ENCODE measurements around the gene MAP6. TPM values are rescaled to one million over a fixed set of nuclear protein-coding genes. Genes with fewer than 3 reads are reported as not detected.

The MAP6 gene
- 1 to 10 TPM; 1.4 to 3.3 (median 2.2) TPM for total RNA-seq
- polyA plus RNA-seq, result 1 to 10 TPM; 1.3 to 9.0 (median 5.2) TPM
- long read RNA-seq, donor 1, partial matches to known transcripts, result 0 of 1 reads
- long read RNA-seq, donor 1, other reads (novel, unspliced or antisense), result 0 of 1 reads
- long read RNA-seq, donor 2, full-length matches to known transcripts, result 1 of 1 reads
- long read RNA-seq, donor 2, partial matches to known transcripts, result 0 of 1 reads
- long read RNA-seq, donor 2, other reads (novel, unspliced or antisense), result 0 of 1 reads

DNA sequence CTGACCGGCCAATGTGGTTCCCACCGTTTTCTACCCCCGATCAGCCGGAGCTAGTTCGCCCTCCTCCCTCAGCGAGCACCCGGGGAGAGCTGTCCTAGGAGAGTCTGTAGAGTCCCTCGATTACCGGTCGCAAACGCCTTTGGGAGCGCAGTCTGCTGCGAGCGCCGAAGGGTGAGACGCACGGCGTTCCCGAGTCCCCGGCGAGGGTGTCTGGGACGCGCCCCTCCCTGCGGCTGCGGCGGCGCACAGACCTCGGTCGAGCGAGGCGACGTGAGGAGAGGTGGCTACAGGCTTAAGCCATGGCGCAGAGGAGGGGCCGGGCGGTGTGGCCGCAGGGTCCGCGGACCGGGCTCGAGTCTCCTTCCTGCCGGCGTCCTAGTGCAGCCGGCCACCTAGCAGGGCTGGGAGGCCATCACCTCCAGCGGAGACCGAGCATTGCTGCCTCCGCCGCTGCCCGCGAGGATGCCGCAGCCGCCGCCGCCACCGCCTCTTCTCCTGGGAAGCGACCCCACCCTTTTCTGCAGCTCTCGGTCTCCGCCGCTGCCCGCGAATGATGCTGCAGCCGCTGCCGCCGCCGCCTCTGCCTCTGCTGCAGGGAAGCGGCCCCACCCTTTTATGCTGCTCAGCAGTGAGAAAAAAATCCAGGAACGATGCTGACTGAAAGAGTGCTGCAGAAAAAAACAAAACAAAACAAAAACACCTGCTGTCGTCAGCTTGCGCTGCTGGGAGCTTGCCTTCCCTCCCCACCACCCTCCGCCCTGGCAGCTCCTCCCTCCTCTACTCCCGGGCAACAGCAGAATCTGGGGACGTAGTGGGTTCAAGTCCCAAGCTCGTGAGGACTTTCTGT lies at the start of gene MAP6:
Gene MAP6 (minus strand): TSS at position 588 of the 847 bp plus-strand sequence. CDS start 669 bp downstream, outside the sequence.
- Histone ChIP-seq H3K9me3 (peaks cover 0 to 1% (median 0%) of the 10 kb centered on the region in 8 donors), H3K4me3 (peak within 1 kb of the TSS; percentile 37 to 73 (median 52)), H3K4me1 (peaks cover 10 to 28% (median 21%) of the 10 kb centered on the region in 6 donors), H3K27me3 (replicated peaks in 1 of 7) (peaks cover 0 to 85% (median 46%) of the 10 kb centered on the region in 7 donors), H3K27ac (peak within 1 kb of the TSS in 1 of 8 donors; percentile 13), H3K36me3 (no peaks in the 10 kb centered on the region)
- WGBS, 5 donors, result 2 to 4% (median 2%) methylated on average over 47 to 72 of the region's 72 CpGs
- DNase-seq, result no peak
- TF ChIP-seq, protein P1, sequence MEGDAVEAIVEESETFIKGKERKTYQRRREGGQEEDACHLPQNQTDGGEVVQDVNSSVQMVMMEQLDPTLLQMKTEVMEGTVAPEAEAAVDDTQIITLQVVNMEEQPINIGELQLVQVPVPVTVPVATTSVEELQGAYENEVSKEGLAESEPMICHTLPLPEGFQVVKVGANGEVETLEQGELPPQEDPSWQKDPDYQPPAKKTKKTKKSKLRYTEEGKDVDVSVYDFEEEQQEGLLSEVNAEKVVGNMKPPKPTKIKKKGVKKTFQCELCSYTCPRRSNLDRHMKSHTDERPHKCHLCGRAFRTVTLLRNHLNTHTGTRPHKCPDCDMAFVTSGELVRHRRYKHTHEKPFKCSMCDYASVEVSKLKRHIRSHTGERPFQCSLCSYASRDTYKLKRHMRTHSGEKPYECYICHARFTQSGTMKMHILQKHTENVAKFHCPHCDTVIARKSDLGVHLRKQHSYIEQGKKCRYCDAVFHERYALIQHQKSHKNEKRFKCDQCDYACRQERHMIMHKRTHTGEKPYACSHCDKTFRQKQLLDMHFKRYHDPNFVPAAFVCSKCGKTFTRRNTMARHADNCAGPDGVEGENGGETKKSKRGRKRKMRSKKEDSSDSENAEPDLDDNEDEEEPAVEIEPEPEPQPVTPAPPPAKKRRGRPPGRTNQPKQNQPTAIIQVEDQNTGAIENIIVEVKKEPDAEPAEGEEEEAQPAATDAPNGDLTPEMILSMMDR (IDR thresholded peaks at IDR 0.05 in 8 of 11, conservative IDR thresholded peaks at IDR 0.05 in 3 of 11), result peak in 1 of 11 experiments; percentile 8
- TF ChIP-seq POLR2A (IDR thresholded peaks at IDR 0.05), result no peak
- no peak for TF ChIP-seq POLR2AphosphoS5 (IDR thresholded peaks at IDR 0.05)
- intact Hi-C loops (cut with DNase I; ENCODE audit: low total_unique reads), result no loop called here

DNA sequence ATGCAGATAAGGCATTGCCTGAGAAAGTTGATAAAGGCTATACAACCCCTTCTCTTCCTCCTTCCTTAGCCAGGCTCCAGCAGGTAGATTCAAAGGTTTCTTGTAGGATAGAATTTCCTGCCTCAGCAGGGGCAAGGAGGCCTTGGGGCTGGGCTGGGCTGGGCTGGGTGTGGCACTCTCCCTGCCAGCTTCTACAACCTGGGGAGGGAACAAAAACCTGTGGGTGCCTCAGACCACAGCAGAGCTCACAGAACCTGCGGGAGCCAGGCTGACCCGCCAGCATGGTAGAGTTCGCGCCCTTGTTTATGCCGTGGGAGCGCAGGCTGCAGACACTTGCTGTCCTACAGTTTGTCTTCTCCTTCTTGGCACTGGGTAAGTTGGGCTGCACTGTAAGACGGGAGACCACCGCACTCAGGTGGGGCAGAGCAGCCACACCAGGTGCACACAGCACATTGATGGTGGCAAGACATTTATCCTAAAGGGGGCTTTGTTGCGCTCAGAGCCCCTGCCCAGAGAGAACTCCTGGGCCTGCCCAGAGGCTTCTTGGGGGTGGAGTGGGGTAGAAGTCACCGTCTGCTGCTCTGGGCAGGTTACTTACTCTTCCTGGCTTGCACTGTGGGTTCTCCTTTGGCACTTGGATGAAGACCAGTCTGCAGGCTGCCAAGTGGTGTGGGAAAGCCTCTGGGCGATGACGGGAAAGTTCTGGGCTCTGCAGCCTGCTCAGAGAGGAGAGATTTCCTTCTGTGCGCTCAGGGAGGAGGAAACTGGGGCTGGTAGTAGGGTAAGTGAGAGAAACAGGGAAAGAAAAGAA lies 49.0 kb upstream of the MAP6 start, which contains the start of gene MOGAT2:
Gene MOGAT2 (plus strand): TSS at position 231 of the 811 bp plus-strand sequence. CDS start 51 bp downstream, at position 282.
- Histone ChIP-seq H3K4me3 (no peak within 1 kb of the TSS), H3K4me1 (peaks cover 0 to 14% (median 2%) of the 10 kb centered on the region in 6 donors), H3K27ac (no peak within 1 kb of the TSS), H3K36me3 (no peaks in the 10 kb centered on the region), H3K9me3 (no peaks in the 10 kb centered on the region), H3K27me3 (replicated peaks in 1 of 7) (no peaks in the 10 kb centered on the region)
- intact Hi-C loops (cut with DNase I; ENCODE audit: low total_unique reads), result no loop called here
- WGBS, 5 donors, result 77 to 90% (median 90%) methylated on average over 5 to 13 of the region's 13 CpGs
- no peak for DNase-seq
- no peak for TF ChIP-seq POLR2A (IDR thresholded peaks at IDR 0.05)

DNA sequence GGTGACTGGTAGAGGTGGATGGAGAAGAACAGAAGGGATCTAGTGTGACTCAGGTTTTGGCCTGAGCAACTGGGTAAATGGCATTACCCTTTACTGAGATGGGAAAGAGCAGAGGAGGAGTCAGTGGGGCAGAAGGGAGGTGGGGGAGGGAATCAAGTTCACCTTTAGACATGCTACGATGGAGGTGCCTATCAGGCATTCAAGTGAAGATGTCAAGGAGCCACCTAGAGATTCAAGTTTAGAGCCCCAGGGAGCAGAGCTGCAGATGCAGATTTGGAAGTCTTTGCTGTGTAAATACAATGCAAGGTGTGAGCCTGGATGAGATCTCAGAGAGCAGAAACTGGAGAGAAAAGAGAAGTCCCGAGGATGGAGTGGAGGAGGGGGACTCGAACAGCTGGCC lies 47.8 kb upstream of the MAP6 start:
- no peak overlapping the region for H3K27ac ChIP-seq
- H3K9me3 ChIP-seq, result no peaks in the 10 kb centered on the region
- no peaks in the 10 kb centered on the region for H3K36me3 ChIP-seq
- 75 to 92% (median 83%) methylated on average over 3 of the region's 3 CpGs for WGBS, 5 donors
- TF ChIP-seq POLR2AphosphoS5 (IDR thresholded peaks at IDR 0.05), result no peak
- no peak for TF ChIP-seq POLR2A (IDR thresholded peaks at IDR 0.05)
- TF ChIP-seq, protein P1 (IDR thresholded peaks at IDR 0.05 in 8 of 11, conservative IDR thresholded peaks at IDR 0.05 in 3 of 11), result no peak
- no peaks in the 10 kb centered on the region for H3K27me3 ChIP-seq (replicated peaks in 1 of 7)
- intact Hi-C loops (cut with DNase I; ENCODE audit: low total_unique reads), result no loop called here
- peaks cover 0 to 3% (median 0%) of the 10 kb centered on the region in 6 donors for H3K4me1 ChIP-seq
- DNase-seq, result no peak
- no peak overlapping the region for H3K4me3 ChIP-seq

- TF ChIP-seq POLR2AphosphoS5 (IDR thresholded peaks at IDR 0.05) (no peak), POLR2A (IDR thresholded peaks at IDR 0.05) (no peak)
- TF ChIP-seq, protein P1 (IDR thresholded peaks at IDR 0.05 in 8 of 11, conservative IDR thresholded peaks at IDR 0.05 in 3 of 11), result no peak
- H3K27me3 ChIP-seq (replicated peaks in 1 of 7), result no peaks in the 10 kb centered on the region
- intact Hi-C loops (cut with DNase I; ENCODE audit: low total_unique reads), result no loop called here
These were observed 46.9 kb upstream of the MAP6 start for GRCh38 chr11:75715688-75716087.

More at GRCh38 chr11:75715688-75716087, 46.9 kb upstream of the MAP6 start:
- Histone ChIP-seq H3K36me3 (no peaks in the 10 kb centered on the region), H3K4me1 (no peaks in the 10 kb centered on the region), H3K27ac (no peak overlapping the region), H3K4me3 (no peak overlapping the region), H3K9me3 (no peaks in the 10 kb centered on the region)
- WGBS, 5 donors, result 86 to 95% (median 92%) methylated on average over 2 of the region's 2 CpGs
- DNase-seq, result no peak

Measured in spleen (tissue), 13 donors.